Keratinocyte (primary cell): ENCODE data around the gene ZNF749. TPM values are rescaled to one million over a fixed set of nuclear protein-coding genes. Genes with fewer than 3 reads are reported as not detected.
A peak's percentile ranks its signal among the peaks of the same experiment; 100 is the strongest.

Experiments
- DNase-seq: peaks from one replicate; pipeline ENCODE4 v3.0.0-alpha.2; 2011; ENCODE audit warnings: low read depth, missing footprints, low spot score
- FAIRE-seq: peaks from 2 replicates; lab custom pipeline; 2011; peaks lifted over from hg19 to GRCh38; lab: Jason Lieb, UNC
- H2AFZ ChIP-seq: 2 replicates; pipeline ENCODE4 v1.6.0; 2012; ENCODE audit warnings: low read length, control low read depth, inconsistent platforms; ENCODE audit not compliant: control insufficient read depth
- H3K27ac ChIP-seq: 2 replicates; pipeline ENCODE4 v1.5.1; 2011; ENCODE audit warnings: low read length; ENCODE audit not compliant: control insufficient read depth, insufficient read depth
- H3K27me3 ChIP-seq: 3 replicates; pipeline ENCODE4 v1.6.0; 2011; ENCODE audit warnings: low read length; ENCODE audit not compliant: control insufficient read depth, insufficient read depth; ENCODE audit errors: extremely low read depth
- H3K36me3 ChIP-seq, 2 experiments: 2 replicates in 1 of 2; 3 replicates in 1 of 2; pipeline ENCODE4 v1.5.1; 2011; ENCODE audit warnings: low read length in 2 of 2, mild to moderate bottlenecking in 1 of 2; ENCODE audit not compliant: control insufficient read depth in 2 of 2, insufficient read depth in 2 of 2; ENCODE audit errors: extremely low read depth in 1 of 2
- H3K4me1 ChIP-seq: 3 replicates; pipeline ENCODE4 v1.5.1; 2011; ENCODE audit warnings: low read length; ENCODE audit not compliant: control insufficient read depth, insufficient read depth; ENCODE audit errors: extremely low read depth
- H3K4me2 ChIP-seq: 3 replicates; pipeline ENCODE4 v1.6.0; 2011; ENCODE audit warnings: low read depth, low read length; ENCODE audit not compliant: control insufficient read depth, insufficient read depth; ENCODE audit errors: extremely low read depth
- H3K4me3 ChIP-seq, 3 experiments: fragments of 200-600 bp in 1 of 3; sonication (generic) in 1 of 3; 2 replicates in 2 of 3; 3 replicates in 1 of 3; pipeline ENCODE4 v1.5.1; 2011 to 2016; ENCODE audit warnings: low read length in 3 of 3, mild to moderate bottlenecking in 3 of 3, control low read depth in 2 of 3, inconsistent platforms in 1 of 3, low read depth in 1 of 3, mixed read lengths in 1 of 3, mixed run types in 1 of 3, moderate library complexity in 1 of 3; ENCODE audit not compliant: control insufficient read depth in 2 of 3, insufficient read depth in 2 of 3; ENCODE audit errors: extremely low read depth in 1 of 3
- H3K79me2 ChIP-seq: 2 replicates; pipeline ENCODE4 v1.6.0; 2012; ENCODE audit warnings: low read length; ENCODE audit not compliant: control insufficient read depth, insufficient read depth
- H3K9ac ChIP-seq: 3 replicates; pipeline ENCODE4 v1.6.0; 2011; ENCODE audit warnings: low read length; ENCODE audit not compliant: control insufficient read depth, insufficient read depth; ENCODE audit errors: extremely low read depth
- H3K9me1 ChIP-seq: 3 replicates; pipeline ENCODE4 v1.6.0; 2011; ENCODE audit warnings: low read length; ENCODE audit not compliant: control insufficient read depth, insufficient read depth; ENCODE audit errors: extremely low read depth
- H3K9me3 ChIP-seq: 2 replicates; pipeline ENCODE4 v1.5.1; 2012; ENCODE audit warnings: low read depth, low read length; ENCODE audit not compliant: control insufficient read depth
- H4K20me1 ChIP-seq: 3 replicates; pipeline ENCODE4 v1.6.0; 2011; ENCODE audit warnings: low read length; ENCODE audit not compliant: control insufficient read depth, insufficient read depth; ENCODE audit errors: extremely low read depth
- EZH2 ChIP-seq: IDR thresholded peaks from one replicate; pipeline ENCODE4 v1.6.1; 2012; ENCODE audit warnings: inconsistent platforms, mild to moderate bottlenecking, low read length, moderate library complexity
- dilution Hi-C: fragments of 300-500 bp; cut with MboI; formaldehyde crosslinking; loops from one replicate; pipeline ENCODE4 v1.7.0; 2020; ENCODE audit warnings: low sequenced_read_pairs; ENCODE audit not compliant: extremely low pct_ligation_motif_present
- polyA plus RNA-seq, 5 experiments: library from polyadenylated mRNA; depleted of rRNA in 3 of 5; stranded (reverse) in 3 of 5; stranded (forward) in 1 of 5; unstranded in 1 of 5; fragments of >200 nt; gene quantifications; 1 replicate in 1 of 5; 2 replicates in 3 of 5; 3 replicates in 1 of 5; pipeline versions ENCODE4 v1.2.1 to v1.2.3, GENCODE V29; 2011 to 2012; ENCODE audit warnings: missing spikeins in 2 of 5, low read depth in 1 of 5, low replicate concordance in 1 of 5
- TF ChIP-seq, protein P1 (sequence below), 3 experiments: IDR thresholded peaks in 1 of 3; conservative IDR thresholded peaks in 1 of 3; optimal IDR thresholded peaks in 1 of 3; 2 replicates in 2 of 3; 3 replicates in 1 of 3; pipeline versions ENCODE3 to v1.5.1; 2011; ENCODE audit warnings: low read length in 3 of 3, mild to moderate bottlenecking in 3 of 3, moderate library complexity in 2 of 3, control low read depth in 1 of 3, inconsistent platforms in 1 of 3; ENCODE audit not compliant: insufficient read depth in 2 of 3; ENCODE audit errors: extremely low read depth in 1 of 3

The ZNF749 gene
- polyA plus RNA-seq, 1 donor (not counting 4 experiments of a cell fraction or from before 2014, with no cell fraction given), result 6.3 TPM

DNA sequence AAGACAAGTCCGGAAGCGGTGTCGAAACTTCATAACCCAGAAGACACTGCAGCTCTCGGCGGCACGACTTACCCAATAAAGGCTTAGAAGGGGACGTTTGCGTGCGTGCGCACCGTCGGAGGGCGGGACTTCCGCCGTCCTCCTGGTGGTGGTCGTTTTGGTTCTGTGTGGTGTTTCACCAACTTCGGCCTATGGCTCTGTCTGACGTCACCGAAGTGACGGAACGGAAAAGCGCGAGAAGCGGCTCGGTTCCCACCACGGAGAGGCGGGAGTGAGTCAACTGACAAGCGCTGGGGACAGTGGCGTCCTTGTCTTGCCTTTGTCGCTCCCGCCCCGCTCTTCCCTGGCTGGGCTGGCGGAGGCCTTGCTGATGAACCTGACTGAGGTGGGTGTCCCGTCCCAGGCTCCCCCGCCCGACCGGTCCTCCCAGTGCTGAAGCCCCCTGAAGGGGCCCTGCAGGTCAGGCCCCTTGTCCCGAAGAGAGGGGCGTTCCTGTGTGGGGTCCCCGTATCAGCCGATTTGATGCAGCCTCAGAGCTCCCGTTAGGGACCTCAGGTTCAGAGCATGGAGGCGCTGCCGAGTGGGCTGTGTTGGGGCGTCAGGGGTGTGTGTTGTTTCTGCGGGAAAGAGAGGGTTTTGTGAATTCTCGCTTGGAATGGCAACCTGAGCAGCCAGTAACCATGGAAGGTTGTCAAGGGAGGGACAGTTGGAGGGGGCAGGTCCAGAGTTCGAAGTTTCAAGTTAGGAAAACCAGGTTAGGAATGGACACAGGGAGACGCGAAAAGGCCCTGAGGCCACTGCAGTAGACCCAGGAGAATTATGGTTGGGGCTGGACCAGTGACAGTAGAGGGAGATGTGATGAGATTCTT lies 45.2 kb upstream of the ZNF749 start, which contains the start of gene ZNF548:
Gene ZNF548 (plus strand): TSS at position 125 of the 869 bp plus-strand sequence. CDS start 246 bp downstream, at position 371.
- dilution Hi-C loops, result no loop called here
- peak within 1 kb of the TSS; percentile 82 for H3K27ac ChIP-seq
- H4K20me1 ChIP-seq, result no peaks in the 10 kb centered on the region
- H3K4me2 ChIP-seq, result peak within 1 kb of the TSS; percentile 91
- H3K36me3 ChIP-seq, result peaks cover 0 to 4% of the 10 kb centered on the region in 2 experiments
- H3K9ac ChIP-seq, result peak within 1 kb of the TSS; percentile 84
- no peaks in the 10 kb centered on the region for H3K27me3 ChIP-seq
- H2AFZ ChIP-seq, result peak within 1 kb of the TSS; percentile 61
- FAIRE-seq, result peak; percentile 97
- no peaks in the 10 kb centered on the region for H3K9me1 ChIP-seq
- peak within 1 kb of the TSS; percentile 78 to 95 (median 83) for H3K4me3 ChIP-seq
- TF ChIP-seq, protein P1, sequence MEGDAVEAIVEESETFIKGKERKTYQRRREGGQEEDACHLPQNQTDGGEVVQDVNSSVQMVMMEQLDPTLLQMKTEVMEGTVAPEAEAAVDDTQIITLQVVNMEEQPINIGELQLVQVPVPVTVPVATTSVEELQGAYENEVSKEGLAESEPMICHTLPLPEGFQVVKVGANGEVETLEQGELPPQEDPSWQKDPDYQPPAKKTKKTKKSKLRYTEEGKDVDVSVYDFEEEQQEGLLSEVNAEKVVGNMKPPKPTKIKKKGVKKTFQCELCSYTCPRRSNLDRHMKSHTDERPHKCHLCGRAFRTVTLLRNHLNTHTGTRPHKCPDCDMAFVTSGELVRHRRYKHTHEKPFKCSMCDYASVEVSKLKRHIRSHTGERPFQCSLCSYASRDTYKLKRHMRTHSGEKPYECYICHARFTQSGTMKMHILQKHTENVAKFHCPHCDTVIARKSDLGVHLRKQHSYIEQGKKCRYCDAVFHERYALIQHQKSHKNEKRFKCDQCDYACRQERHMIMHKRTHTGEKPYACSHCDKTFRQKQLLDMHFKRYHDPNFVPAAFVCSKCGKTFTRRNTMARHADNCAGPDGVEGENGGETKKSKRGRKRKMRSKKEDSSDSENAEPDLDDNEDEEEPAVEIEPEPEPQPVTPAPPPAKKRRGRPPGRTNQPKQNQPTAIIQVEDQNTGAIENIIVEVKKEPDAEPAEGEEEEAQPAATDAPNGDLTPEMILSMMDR (optimal IDR thresholded peaks at IDR 0.05 in 1 of 3, IDR thresholded peaks at IDR 0.05 in 1 of 3, conservative IDR thresholded peaks at IDR 0.05 in 1 of 3; ENCODE audit: extremely low read depth in 1 of 3, insufficient read depth in 2 of 3, low read length in 3 of 3), result peak in 2 of 3 experiments; percentile 12 to 25
- TF ChIP-seq EZH2, result no peak
- H3K9me3 ChIP-seq, result no peaks in the 10 kb centered on the region
- peak; percentile 77 for DNase-seq
- H3K79me2 ChIP-seq, result peaks cover 41% of the 10 kb centered on the region
- H3K4me1 ChIP-seq, result no peaks in the 10 kb centered on the region

DNA sequence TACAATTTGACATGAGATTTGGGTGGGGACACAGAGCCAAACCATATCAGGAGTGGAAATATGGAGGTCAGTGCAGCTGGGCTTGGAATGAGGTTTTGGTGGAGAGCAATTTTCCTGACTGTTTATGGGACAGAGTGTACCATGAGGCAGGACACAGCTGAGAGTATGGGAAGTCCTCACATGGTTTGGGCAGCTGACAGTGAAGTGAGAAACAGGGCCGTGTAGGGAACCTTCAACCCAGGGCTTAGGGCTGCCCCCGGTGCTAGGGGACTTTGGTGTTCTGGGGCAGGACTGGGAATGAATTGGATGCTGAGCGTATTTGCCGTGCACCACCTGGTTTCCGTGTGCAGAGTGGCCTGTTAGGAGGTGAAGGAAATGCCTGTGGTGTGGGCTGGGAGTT lies 39.4 kb upstream of the ZNF749 start:
- Histone ChIP-seq H3K4me1 (no peaks in the 10 kb centered on the region), H3K36me3 (peaks cover 12 to 21% of the 10 kb centered on the region in 2 experiments), H3K27ac (no peak overlapping the region), H3K27me3 (no peaks in the 10 kb centered on the region), H3K79me2 (peaks cover 33% of the 10 kb centered on the region), H3K4me3 (no peak overlapping the region), H3K4me2 (no peak overlapping the region), H4K20me1 (no peaks in the 10 kb centered on the region), H3K9ac (no peak overlapping the region), H3K9me3 (no peaks in the 10 kb centered on the region), H2AFZ (no peak overlapping the region), H3K9me1 (no peaks in the 10 kb centered on the region)
- dilution Hi-C loops, result no loop called here
- TF ChIP-seq, protein P1 (optimal IDR thresholded peaks at IDR 0.05 in 1 of 3, IDR thresholded peaks at IDR 0.05 in 1 of 3, conservative IDR thresholded peaks at IDR 0.05 in 1 of 3; ENCODE audit: extremely low read depth in 1 of 3, insufficient read depth in 2 of 3, low read length in 3 of 3), result no peak
- TF ChIP-seq EZH2, result no peak
- FAIRE-seq, result no peak
- DNase-seq, result no peak
